AG09319 (cell line): ENCODE data around the gene STK24.

Experiments
- DNase-seq: peaks from one replicate; pipeline ENCODE4 v3.0.0-alpha.2; 2010; ENCODE audit warnings: low read depth; ENCODE audit errors: extremely low read depth
- TF ChIP-seq, protein P1 (sequence below): IDR thresholded peaks from 2 replicates; pipeline ENCODE4 v1.5.1; 2011; ENCODE audit warnings: low read depth, mild to moderate bottlenecking, inconsistent platforms, low read length, moderate library complexity

Gene STK24

DNA sequence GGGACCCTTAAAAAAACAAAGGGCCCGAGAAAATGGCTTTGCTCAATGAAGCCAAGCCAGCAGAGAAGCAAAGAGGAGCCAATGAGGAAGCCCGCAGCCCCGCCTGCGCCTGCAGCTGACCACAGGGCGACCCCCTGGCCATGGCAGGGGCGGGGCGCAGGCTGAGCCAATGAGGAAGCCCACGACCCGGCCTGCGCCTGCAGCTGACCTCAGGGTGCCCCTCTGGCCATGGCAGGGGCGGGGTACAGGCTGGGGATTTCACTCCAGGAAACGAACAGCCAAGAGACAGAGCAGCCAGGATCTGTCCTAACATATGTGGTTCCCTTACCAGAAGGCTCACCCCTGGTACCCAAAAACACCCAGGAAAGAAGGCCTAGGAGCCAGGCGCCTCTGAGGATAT, 101.4 kb downstream of the STK24 start:
- DNase-seq, result no peak
- TF ChIP-seq, protein P1, sequence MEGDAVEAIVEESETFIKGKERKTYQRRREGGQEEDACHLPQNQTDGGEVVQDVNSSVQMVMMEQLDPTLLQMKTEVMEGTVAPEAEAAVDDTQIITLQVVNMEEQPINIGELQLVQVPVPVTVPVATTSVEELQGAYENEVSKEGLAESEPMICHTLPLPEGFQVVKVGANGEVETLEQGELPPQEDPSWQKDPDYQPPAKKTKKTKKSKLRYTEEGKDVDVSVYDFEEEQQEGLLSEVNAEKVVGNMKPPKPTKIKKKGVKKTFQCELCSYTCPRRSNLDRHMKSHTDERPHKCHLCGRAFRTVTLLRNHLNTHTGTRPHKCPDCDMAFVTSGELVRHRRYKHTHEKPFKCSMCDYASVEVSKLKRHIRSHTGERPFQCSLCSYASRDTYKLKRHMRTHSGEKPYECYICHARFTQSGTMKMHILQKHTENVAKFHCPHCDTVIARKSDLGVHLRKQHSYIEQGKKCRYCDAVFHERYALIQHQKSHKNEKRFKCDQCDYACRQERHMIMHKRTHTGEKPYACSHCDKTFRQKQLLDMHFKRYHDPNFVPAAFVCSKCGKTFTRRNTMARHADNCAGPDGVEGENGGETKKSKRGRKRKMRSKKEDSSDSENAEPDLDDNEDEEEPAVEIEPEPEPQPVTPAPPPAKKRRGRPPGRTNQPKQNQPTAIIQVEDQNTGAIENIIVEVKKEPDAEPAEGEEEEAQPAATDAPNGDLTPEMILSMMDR, result no peak

DNA sequence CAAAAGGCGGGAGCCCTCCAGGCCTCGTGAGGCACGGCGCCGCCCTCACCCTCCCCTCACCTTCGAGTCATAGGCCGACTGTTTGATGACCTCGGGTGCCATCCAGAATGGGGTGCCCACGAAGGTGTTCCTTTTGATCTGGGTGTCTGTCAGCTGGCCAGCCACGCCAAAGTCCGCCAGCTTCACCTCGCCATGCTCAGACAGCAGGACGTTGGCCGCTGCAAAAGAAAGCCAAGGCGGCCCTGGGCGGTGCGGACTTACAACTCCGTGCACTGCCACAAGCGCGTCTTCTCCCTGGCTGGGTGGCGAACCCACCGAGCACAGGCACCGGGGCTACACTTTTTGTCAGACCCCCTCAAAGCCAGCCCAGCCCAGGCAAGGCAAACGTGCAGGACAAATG, 102.1 kb downstream of the STK24 start:
- TF ChIP-seq, protein P1, result no peak
- DNase-seq, result no peak

DNA sequence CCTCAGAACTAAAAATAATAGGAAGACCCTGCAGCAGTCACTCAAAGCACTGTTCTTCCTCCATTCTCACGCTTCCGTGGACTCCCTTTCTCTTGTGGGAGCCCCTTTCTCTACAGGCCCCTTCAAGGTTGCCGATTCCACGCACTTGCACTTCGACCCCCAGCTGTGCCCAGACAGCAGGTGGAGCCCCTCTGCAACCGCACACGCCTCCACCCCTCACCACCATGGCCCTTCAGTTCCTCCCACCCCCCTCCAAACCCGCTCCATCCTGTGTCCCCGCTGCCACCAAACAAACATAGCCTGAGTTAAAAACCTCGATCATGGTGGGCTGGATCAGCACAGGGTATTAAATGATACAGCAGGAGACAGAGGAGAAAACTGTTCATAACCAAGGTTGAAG, 102.6 kb downstream of the STK24 start:
- no peak for DNase-seq
- TF ChIP-seq, protein P1, result no peak

DNA sequence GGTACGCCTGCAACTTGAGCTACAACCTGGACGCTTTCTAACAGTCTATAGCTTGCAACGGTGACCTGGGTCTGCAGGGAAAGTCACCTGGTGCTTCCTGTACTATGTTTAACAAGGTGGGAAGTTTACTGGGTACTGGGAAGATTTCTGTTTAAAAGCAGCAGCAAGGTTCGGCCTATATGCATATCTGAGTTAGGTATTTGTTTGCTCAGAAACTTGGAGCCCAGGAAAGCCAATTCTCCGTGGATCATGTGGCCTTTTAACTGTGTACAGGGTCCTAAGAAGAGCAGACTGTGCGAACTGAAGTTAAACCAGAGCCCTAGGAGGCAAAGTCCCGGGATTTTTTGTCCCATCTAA, 103.1 kb downstream of the STK24 start:
- no peak for DNase-seq
- TF ChIP-seq, protein P1, result no peak

DNA sequence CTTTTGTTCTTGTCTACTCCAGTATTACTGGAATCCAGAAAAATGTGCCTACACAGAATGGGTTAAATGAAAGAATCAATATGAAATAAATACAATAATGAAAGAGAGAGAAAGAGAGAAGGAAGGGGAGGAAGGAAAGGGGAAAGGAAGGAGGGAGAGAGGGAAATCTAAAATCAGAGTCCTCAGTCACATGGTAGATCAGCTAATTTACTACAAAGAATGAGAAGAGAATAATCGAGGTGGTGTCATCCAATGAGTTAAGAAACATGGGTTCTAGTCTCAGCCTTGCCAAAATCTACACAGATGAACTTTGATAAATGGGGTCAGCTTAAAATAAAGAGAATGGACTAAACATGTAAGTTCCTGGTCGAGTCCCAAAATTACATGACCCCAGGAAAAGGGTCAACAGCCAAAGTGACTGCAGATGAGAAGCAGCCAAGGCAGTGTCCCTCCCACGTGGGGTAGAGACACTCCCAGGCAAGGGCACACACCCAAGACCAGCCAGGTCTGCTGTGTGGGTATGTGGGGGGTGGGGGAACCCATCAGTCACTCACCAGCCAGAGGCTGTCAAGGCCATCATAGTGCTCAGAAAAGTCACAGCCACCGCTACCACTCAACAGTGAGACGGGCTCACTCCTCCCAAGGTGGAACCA, 103.6 kb downstream of the STK24 start:
- no peak for DNase-seq
- TF ChIP-seq, protein P1, result no peak

DNA sequence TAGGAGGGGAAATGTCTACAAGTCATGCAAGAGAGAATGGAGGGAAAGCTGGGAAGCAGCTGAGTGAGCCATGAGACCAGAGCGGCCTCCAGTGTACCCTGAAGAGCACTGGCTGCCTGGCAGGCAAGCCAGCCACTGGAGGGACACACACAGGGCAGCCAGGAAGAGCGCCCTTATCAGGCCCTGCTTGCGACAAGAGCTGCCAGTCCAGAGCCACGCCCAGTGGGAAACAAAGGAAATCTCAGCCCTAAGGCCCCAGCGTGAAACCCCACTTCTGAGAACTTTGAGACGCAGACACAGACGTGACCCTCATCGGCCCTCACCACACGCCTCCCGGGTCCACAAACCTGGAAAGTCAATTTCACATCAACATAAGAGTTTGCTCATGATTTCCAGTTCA, 105.0 kb downstream of the STK24 start:
- no peak for DNase-seq
- TF ChIP-seq, protein P1, result no peak

DNA sequence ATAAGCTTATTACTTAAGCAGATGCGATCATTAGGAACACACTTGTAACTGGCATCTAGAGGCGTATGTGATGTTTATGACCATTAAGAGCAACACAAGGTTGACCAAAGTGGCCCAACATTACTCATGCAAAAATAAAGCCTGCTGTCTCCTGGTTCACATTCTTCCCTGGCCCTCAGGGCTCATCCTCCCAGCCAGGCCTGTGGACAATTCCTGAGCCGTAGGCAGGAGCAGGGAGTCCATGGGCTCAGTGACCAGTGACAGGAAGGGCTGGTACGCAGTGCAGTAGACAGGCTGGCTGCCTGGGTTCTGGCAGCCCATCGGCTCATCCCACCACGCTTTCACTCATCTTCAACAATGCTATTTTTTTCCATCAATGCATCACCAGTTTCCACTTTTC, 106.0 kb downstream of the STK24 start:
- no peak for DNase-seq
- TF ChIP-seq, protein P1, result no peak
